ENCODE results near the gene LOC101059915.
"Not testable (repeated sequence)": the region's sequence is repeated elsewhere in the genome, so short reads cannot be mapped to it uniquely, and the experiment has no call there.

LOC101059915 gene

GRCh38 chrX:71626576-71626975, 40.8 kb upstream of the LOC101059915 start:
- Mint-ChIP-seq H3K4me1 (peaks cover 49% of the 10 kb centered on the region), H3K27me3 (no peaks in the 10 kb centered on the region), H3K27ac (no peak overlapping the region), H3K4me3 (no peak overlapping the region), H3K9me3 (no peaks in the 10 kb centered on the region), H3K36me3 (ENCODE audit: low read depth) (no peaks in the 10 kb centered on the region)
- ChIA-PET POLR2A (no interaction called here), CTCF (interaction anchor here (1.3 kb wide), 1 partner anchor 12 kb away, joined by 3 read pairs; no protein-coding TSS in a partner anchor)
- DNase-seq = no peak

- DNase-seq = no peak
- Mint-ChIP-seq H3K9me3 (no peaks in the 10 kb centered on the region), H3K27me3 (no peaks in the 10 kb centered on the region), H3K36me3 (ENCODE audit: low read depth) (no peaks in the 10 kb centered on the region), H3K4me1 (peaks cover 36% of the 10 kb centered on the region), H3K27ac (no peak overlapping the region), H3K4me3 (no peak overlapping the region)
- ChIA-PET POLR2A (no interaction called here), CTCF (interaction anchor here (1.3 kb wide), 1 partner anchor 11 kb away, joined by 3 read pairs; no protein-coding TSS in a partner anchor)
Measured at GRCh38 chrX:71627588-71628404, 39.5 kb upstream of the LOC101059915 start.

GRCh38 chrX:71629467-71629866, 37.9 kb upstream of the LOC101059915 start:
- CTCF ChIA-PET = interaction anchor here (1.1 kb wide), 1 partner anchor 9 kb away, joined by 3 read pairs; no protein-coding TSS in a partner anchor
- no peaks in the 10 kb centered on the region for H3K9me3 Mint-ChIP-seq
- H3K27me3 Mint-ChIP-seq = no peaks in the 10 kb centered on the region

GRCh38 chrX:71632923-71633657, 34.3 kb upstream of the LOC101059915 start:
- Mint-ChIP-seq H3K9me3 (no peaks in the 10 kb centered on the region), H3K4me1 (peaks cover 26% of the 10 kb centered on the region), H3K36me3 (ENCODE audit: low read depth) (no peaks in the 10 kb centered on the region), H3K27ac (no peak overlapping the region), H3K4me3 (no peak overlapping the region), H3K27me3 (no peaks in the 10 kb centered on the region)
- DNase-seq = no peak
- CTCF ChIA-PET = interaction anchor here (1.7 to 3.1 kb wide), 3 partner anchors 10 to 35 kb away, joined by 4 to 8 read pairs (median 7); no protein-coding TSS in a partner anchor
- POLR2A ChIA-PET = no interaction called here

More at GRCh38 chrX:71629467-71629866, 37.9 kb upstream of the LOC101059915 start:
- H3K36me3 Mint-ChIP-seq (ENCODE audit: low read depth) = no peaks in the 10 kb centered on the region
- POLR2A ChIA-PET = no interaction called here
- H3K27ac Mint-ChIP-seq = no peak overlapping the region
- no peak overlapping the region for H3K4me3 Mint-ChIP-seq
- peaks cover 21% of the 10 kb centered on the region for H3K4me1 Mint-ChIP-seq
- no peak for DNase-seq

GRCh38 chrX:71634366-71634765, 33.0 kb upstream of the LOC101059915 start:
- Mint-ChIP-seq H3K9me3 (no peaks in the 10 kb centered on the region), H3K27ac (no peak overlapping the region), H3K27me3 (no peaks in the 10 kb centered on the region), H3K4me1 (peaks cover 20% of the 10 kb centered on the region), H3K36me3 (ENCODE audit: low read depth) (no peaks in the 10 kb centered on the region), H3K4me3 (no peak overlapping the region)
- POLR2A ChIA-PET = no interaction called here
- DNase-seq = no peak
- CTCF ChIA-PET = interaction anchor here (1.7 to 3.1 kb wide), 2 partner anchors 9 to 36 kb away, joined by 4 to 8 read pairs; no protein-coding TSS in a partner anchor

GRCh38 chrX:71636438-71637252, 30.7 kb upstream of the LOC101059915 start:
- no peak overlapping the region for H3K4me3 Mint-ChIP-seq
- H3K4me1 Mint-ChIP-seq = peaks cover 20% of the 10 kb centered on the region
- peak overlapping the region; percentile 71 for H3K27ac Mint-ChIP-seq
- ChIA-PET POLR2A (no interaction called here), CTCF (interaction anchor here (0.7 to 1.6 kb wide), 5 partner anchors 14 to 110 kb away, joined by 3 to 5 read pairs (median 4); partner anchors contain the start of gene CXCR3)
- no peaks in the 10 kb centered on the region for H3K36me3 Mint-ChIP-seq (ENCODE audit: low read depth)
- no peaks in the 10 kb centered on the region for H3K27me3 Mint-ChIP-seq
- DNase-seq = no peak
- no peaks in the 10 kb centered on the region for H3K9me3 Mint-ChIP-seq

GRCh38 chrX:71637253-71637618, 30.1 kb upstream of the LOC101059915 start:
- no peaks in the 10 kb centered on the region for H3K9me3 Mint-ChIP-seq
- H3K27me3 Mint-ChIP-seq = no peaks in the 10 kb centered on the region
- no peak for DNase-seq
- peak overlapping the region; percentile 71 for H3K27ac Mint-ChIP-seq
- H3K4me1 Mint-ChIP-seq = peaks cover 21% of the 10 kb centered on the region
- CTCF ChIA-PET = interaction anchor here (0.7 to 1.6 kb wide), 4 partner anchors 14 to 110 kb away, joined by 3 to 5 read pairs (median 4); no protein-coding TSS in a partner anchor
- POLR2A ChIA-PET = no interaction called here
- H3K4me3 Mint-ChIP-seq = no peak overlapping the region
- no peaks in the 10 kb centered on the region for H3K36me3 Mint-ChIP-seq (ENCODE audit: low read depth)

GRCh38 chrX:71637848-71638247, 29.5 kb upstream of the LOC101059915 start:
- H3K4me3 Mint-ChIP-seq = no peak overlapping the region
- H3K9me3 Mint-ChIP-seq = no peaks in the 10 kb centered on the region
- ChIA-PET POLR2A (no interaction called here), CTCF (interaction anchor here (1.0 to 1.1 kb wide), 3 partner anchors 11 to 14 kb away, joined by 3 to 5 read pairs (median 4); no protein-coding TSS in a partner anchor)
- H3K27me3 Mint-ChIP-seq = no peaks in the 10 kb centered on the region
- H3K4me1 Mint-ChIP-seq = peaks cover 25% of the 10 kb centered on the region
- DNase-seq = no peak
- no peak overlapping the region for H3K27ac Mint-ChIP-seq
- no peaks in the 10 kb centered on the region for H3K36me3 Mint-ChIP-seq (ENCODE audit: low read depth)

GRCh38 chrX:71638409-71638808, 28.9 kb upstream of the LOC101059915 start:
- Mint-ChIP-seq H3K27ac (no peak overlapping the region), H3K9me3 (no peaks in the 10 kb centered on the region), H3K27me3 (no peaks in the 10 kb centered on the region), H3K36me3 (ENCODE audit: low read depth) (no peaks in the 10 kb centered on the region), H3K4me1 (peaks cover 28% of the 10 kb centered on the region), H3K4me3 (no peak overlapping the region)
- POLR2A ChIA-PET = no interaction called here
- no peak for DNase-seq
- CTCF ChIA-PET = interaction anchor here (1.0 to 1.6 kb wide), 3 partner anchors 11 to 20 kb away, joined by 3 to 5 read pairs (median 5); partner anchors contain the start of gene CXCR3

- ChIA-PET POLR2A (no interaction called here), CTCF (no interaction called here)
Measured at GRCh38 chrX:71640002-71640401, 27.3 kb upstream of the LOC101059915 start.

GRCh38 chrX:71644406-71644805, 22.9 kb upstream of the LOC101059915 start:
- CTCF ChIA-PET; POLR2A ChIA-PET; H3K27ac Mint-ChIP-seq; H3K27me3 Mint-ChIP-seq; H3K4me3 Mint-ChIP-seq; DNase-seq; H3K36me3 Mint-ChIP-seq (ENCODE audit: low read depth); H3K9me3 Mint-ChIP-seq: not testable (repeated sequence)
- H3K4me1 Mint-ChIP-seq = peaks cover 22% of the 10 kb centered on the region

More at GRCh38 chrX:71640002-71640401, 27.3 kb upstream of the LOC101059915 start:
- Mint-ChIP-seq H3K36me3 (ENCODE audit: low read depth) (no peaks in the 10 kb centered on the region), H3K4me1 (peaks cover 29% of the 10 kb centered on the region), H3K4me3 (no peak overlapping the region), H3K27ac (no peak overlapping the region), H3K9me3 (no peaks in the 10 kb centered on the region), H3K27me3 (no peaks in the 10 kb centered on the region)
- peak; percentile 15 for DNase-seq

GRCh38 chrX:71650333-71650969, 16.9 kb upstream of the LOC101059915 start:
- Mint-ChIP-seq H3K4me1 (peaks cover 23% of the 10 kb centered on the region), H3K4me3 (no peak overlapping the region), H3K9me3 (no peaks in the 10 kb centered on the region), H3K27me3 (peaks cover 2% of the 10 kb centered on the region), H3K27ac (no peak overlapping the region), H3K36me3 (ENCODE audit: low read depth) (no peaks in the 10 kb centered on the region)
- DNase-seq = peak; percentile 51
- CTCF ChIA-PET = interaction anchor here (0.6 to 1.7 kb wide), 3 partner anchors 32 to 1356 kb away, joined by 3 to 8 read pairs (median 4); partner anchors contain the start of gene CXCR3
- POLR2A ChIA-PET = no interaction called here
